ENCODE measurements around the gene RYR3.
"Not testable (repeated sequence)": the region's sequence is repeated elsewhere in the genome, so short reads cannot be mapped to it uniquely, and the experiment has no call there.

RYR3 gene

DNA sequence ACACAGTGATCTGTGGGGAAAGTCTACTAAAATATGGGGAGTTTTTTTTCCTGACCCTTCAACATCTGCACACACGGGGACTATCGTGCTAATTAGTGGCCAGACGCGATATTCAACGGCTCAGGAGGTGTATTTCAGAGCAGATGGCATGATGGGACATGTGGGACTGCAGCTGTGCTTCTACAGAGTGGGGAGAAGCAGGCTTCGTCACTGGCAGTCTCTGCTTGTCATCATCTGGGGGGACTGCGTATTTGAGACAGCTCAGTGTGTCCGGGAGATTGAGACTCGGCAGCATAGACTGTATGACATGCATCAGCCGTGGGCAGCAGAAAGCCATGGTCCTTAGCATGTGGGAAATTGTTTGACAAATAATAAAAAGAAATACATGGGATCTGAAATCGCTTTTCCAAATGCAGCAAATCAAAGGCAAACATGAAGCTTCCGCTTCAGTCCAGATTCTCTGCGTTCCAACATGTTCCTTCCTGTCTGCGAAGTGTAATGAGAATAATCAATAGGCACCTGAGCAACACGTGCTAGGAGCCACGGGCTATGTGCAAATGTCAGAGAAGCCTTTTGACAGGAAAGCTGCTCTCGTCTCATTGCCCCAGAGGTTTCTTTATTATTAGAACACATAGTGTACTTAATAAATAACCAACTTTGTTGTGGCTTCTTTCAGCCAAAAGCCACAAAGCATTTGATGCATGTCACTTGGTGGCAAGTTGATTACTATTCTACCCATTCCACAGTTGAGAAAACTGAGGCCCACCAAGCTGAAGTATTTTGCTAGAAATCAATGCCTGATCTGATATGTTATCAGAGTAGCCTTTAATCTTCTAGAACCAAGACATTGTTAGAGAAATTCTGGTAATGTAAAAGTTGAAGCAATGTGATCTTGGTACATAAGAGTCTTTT is 276.3 kb downstream of the RYR3 start:
- H3K27ac ChIP-seq, result no peak overlapping the region
- TF ChIP-seq, protein P1, sequence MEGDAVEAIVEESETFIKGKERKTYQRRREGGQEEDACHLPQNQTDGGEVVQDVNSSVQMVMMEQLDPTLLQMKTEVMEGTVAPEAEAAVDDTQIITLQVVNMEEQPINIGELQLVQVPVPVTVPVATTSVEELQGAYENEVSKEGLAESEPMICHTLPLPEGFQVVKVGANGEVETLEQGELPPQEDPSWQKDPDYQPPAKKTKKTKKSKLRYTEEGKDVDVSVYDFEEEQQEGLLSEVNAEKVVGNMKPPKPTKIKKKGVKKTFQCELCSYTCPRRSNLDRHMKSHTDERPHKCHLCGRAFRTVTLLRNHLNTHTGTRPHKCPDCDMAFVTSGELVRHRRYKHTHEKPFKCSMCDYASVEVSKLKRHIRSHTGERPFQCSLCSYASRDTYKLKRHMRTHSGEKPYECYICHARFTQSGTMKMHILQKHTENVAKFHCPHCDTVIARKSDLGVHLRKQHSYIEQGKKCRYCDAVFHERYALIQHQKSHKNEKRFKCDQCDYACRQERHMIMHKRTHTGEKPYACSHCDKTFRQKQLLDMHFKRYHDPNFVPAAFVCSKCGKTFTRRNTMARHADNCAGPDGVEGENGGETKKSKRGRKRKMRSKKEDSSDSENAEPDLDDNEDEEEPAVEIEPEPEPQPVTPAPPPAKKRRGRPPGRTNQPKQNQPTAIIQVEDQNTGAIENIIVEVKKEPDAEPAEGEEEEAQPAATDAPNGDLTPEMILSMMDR (IDR thresholded peaks at IDR 0.05), result no peak
- no peak for TF ChIP-seq ZFX (IDR thresholded peaks at IDR 0.05; ENCODE audit: borderline replicate concordance)

- TF ChIP-seq, protein P1 (IDR thresholded peaks at IDR 0.05), result no peak
- TF ChIP-seq ZFX (IDR thresholded peaks at IDR 0.05; ENCODE audit: borderline replicate concordance), result no peak
- H3K27ac ChIP-seq, result no peak overlapping the region
Observed at GRCh38 chr15:33587773-33588172, 277.0 kb downstream of the RYR3 start.

- no peak for TF ChIP-seq ZFX (IDR thresholded peaks at IDR 0.05; ENCODE audit: borderline replicate concordance)
- TF ChIP-seq, protein P1 (IDR thresholded peaks at IDR 0.05), result no peak
Observed at GRCh38 chr15:33592864-33593263, 282.1 kb downstream of the RYR3 start.

GRCh38 chr15:33598382-33598781 is 287.6 kb downstream of the RYR3 start:
- not testable (repeated sequence) for H3K27ac ChIP-seq

More at GRCh38 chr15:33592864-33593263, 282.1 kb downstream of the RYR3 start:
- no peak overlapping the region for H3K27ac ChIP-seq

DNA sequence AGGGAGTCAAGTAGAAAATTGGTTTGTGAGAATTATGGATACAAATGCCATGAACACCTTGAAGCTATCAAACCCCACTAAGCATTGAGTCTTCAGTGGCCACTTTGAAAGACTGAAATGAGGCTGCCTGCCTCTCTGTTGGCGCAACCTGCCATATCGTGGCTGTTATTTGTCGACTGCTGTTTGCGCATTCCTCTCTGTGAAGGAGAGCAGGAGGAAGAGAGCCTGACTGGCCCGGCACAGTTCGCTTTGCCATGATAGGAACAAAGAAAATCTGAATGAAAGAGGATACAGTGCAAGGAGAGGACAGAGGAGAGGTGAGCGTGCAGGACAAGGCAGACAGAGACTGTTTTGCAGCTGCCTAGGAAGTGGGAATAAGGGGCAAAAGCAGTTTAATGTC is 289.4 kb downstream of the RYR3 start:
- H3K27ac ChIP-seq, result no peak overlapping the region
- TF ChIP-seq, protein P1 (IDR thresholded peaks at IDR 0.05), result no peak
- no peak for TF ChIP-seq ZFX (IDR thresholded peaks at IDR 0.05; ENCODE audit: borderline replicate concordance)

DNA sequence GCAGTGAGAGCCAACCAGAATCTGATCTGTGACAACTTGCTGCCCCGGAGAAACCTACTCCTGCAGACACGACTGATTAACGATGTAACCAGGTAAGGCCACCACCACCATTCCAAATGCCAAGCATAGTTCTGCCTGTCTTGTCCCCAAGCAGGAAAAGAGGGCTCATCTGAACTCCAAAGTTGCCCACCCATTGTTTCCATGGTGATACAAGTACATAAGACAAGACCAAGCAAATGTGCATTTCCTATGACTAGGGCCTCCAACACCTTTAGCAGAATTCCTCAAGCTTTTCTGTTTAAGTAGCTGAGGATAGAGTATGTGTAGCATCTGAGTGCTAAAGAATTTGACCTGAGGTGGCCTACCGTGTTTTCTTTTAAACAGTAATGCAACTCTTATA is 290.7 kb downstream of the RYR3 start:
- TF ChIP-seq, protein P1 (IDR thresholded peaks at IDR 0.05), result no peak
- TF ChIP-seq ZFX (IDR thresholded peaks at IDR 0.05; ENCODE audit: borderline replicate concordance), result no peak

GRCh38 chr15:33608714-33609113 is 297.9 kb downstream of the RYR3 start:
- H3K27ac ChIP-seq, result no peak overlapping the region
- TF ChIP-seq, protein P1 (IDR thresholded peaks at IDR 0.05), result 0 out of 2 replicates have a peak, but pooled peaks have one; percentile 13
- no peak for TF ChIP-seq ZFX (IDR thresholded peaks at IDR 0.05; ENCODE audit: borderline replicate concordance)

More for the DNA sequence above, 290.7 kb downstream of the RYR3 start:
- H3K27ac ChIP-seq, result no peak overlapping the region
